Posterior vena cava (tissue), 2 donors: ENCODE results near the gene ZNF385D. TPM values are rescaled to one million over a fixed set of nuclear protein-coding genes. Genes with fewer than 3 reads are reported as not detected.

Experiments used
- DNase-seq: peaks from one replicate; pipeline ENCODE4 v3.0.0-alpha.2; 2020; ENCODE audit warnings: low spot score
- intact Hi-C, 2 donors: fragments of 100-400 bp; cut with DNase I; formaldehyde crosslinking; loops; one replicate each; pipeline versions ENCODE4 v1.14.1 to v1.14.2; 2022 to 2023
- total RNA-seq, 2 donors: library from RNA; stranded (reverse); fragmentation: NEBNext Ultra II Directional; extraction: Animal tissue kit (Norgen Biotek cat#: 25700); gene quantifications; one replicate each; pipeline ENCODE4 v1.2.1, GENCODE V29; 2021
- donor health status: DM: yes; HTN: yes; CAD: no.
- donor health status: DM: yes; HTN: yes; CAD: no.

Gene ZNF385D
- total RNA-seq, 2 donors from 2014 or later: 25.8 to 32.7 TPM

GRCh38 chr3:21638488-21638887 is 112.5 kb downstream of the ZNF385D start:
- no peak for DNase-seq
- intact Hi-C loops: no loop called here

DNA sequence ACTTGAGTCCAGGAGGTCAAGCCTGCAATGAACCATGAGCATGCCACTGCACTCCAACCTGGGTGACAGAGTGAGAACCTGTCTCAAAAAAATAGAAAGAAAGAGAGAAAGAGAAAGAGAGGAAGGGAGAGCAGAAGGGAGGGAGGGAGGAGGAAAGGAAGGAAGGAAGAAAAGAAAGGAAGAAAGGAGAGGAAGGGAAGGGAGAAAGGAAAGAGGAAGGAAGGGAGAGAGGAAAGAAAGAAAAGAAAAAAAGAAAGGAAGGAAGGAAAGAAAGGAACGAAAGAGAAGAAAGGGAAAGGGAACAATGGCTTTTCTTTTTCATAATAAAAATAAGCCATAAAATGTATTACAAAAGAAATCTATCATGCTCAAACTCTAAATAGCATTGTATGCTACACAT is 116.9 kb downstream of the ZNF385D start:
- DNase-seq: no peak
- intact Hi-C loops: no loop called here

GRCh38 chr3:21624524-21624923 is 126.5 kb downstream of the ZNF385D start:
- DNase-seq: no peak
- intact Hi-C loops: no loop called here

GRCh38 chr3:21621181-21621651 is 129.8 kb downstream of the ZNF385D start:
- DNase-seq: no peak
- intact Hi-C loops: no loop called here

DNA sequence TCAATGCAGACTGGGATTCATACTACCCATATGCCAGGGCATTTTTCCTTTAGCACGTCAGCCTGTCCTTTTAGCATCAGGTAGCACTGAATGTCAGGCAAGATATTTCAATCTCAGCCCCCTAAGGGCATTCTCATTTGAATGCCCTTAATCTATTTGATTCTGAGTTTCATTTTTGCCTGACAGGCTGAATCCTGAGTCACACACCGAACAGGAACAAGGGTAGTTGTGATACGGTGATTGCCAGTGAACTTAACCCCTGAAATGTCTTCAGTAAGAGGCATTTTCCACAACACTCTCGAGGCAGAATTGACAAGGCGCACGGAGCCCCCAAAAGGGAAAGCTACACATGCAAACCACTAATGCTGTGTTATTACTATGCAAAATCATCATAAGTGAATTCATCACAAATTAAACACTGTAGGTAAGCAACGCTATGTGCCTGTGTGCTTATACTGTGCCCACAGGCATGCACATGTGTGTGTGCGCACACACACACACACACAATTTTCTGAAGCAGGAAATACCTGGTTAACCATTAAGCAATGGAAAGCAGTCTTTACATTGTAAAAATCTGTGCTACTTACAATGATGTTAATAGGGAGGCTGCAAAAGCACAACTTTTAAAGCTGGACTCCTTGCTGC is 130.4 kb downstream of the ZNF385D start:
- intact Hi-C loops: no loop called here
- no peak for DNase-seq

DNA sequence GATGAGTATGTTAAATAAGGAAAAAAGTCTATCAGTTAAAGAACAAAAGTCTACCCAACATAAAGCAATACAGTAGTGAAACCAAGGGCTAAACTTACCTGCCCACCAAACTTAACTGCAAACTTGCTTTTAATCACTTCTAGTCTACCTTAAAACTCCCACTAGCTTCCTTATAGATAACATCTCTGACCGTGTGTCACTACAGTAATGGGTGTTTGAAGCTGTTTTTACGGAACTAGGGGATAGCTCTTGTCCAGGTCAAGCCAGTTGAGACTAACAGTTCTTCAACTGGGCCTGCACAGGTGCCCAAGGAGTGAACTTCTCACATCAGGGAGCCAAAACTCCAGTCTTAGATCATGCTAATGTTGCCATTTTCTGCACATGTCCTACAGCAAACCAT is 132.3 kb downstream of the ZNF385D start:
- intact Hi-C loops: no loop called here
- no peak for DNase-seq

DNA sequence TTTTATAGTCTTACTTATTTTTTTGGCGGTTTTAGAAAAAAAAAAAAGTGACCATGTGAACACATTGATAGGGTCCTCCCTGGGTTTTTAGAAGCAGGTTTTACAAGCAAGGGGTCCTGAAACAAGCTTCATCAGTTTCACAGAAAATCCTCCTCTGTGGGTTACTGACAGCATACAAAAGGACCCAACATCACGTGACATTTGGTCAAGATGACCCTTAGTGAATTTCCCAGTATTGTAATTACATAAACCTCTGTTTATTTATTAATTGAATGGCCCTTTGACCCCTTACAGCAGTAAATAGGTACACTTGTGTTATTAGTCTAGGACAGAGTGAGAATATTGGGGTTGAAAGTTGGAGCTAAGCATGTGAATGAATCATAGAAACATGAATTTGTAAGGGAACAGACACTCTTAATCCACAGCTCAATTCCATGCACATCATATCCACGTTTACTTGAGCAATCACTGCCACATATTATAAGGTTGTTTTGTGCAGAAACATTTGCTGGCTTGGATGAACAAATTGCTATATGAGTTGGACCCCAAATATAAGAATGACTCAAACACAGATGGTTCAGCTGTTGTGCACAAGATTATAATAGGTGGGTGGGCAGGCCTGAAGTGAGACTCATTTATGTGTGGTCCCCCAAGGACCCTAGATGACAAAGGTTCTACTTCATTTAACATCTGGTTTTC is 137.5 kb downstream of the ZNF385D start:
- DNase-seq: no peak
- intact Hi-C loops: no loop called here

- intact Hi-C loops: no loop called here
- DNase-seq: no peak
These were observed 149.8 kb downstream of the ZNF385D start for GRCh38 chr3:21601178-21601577.

DNA sequence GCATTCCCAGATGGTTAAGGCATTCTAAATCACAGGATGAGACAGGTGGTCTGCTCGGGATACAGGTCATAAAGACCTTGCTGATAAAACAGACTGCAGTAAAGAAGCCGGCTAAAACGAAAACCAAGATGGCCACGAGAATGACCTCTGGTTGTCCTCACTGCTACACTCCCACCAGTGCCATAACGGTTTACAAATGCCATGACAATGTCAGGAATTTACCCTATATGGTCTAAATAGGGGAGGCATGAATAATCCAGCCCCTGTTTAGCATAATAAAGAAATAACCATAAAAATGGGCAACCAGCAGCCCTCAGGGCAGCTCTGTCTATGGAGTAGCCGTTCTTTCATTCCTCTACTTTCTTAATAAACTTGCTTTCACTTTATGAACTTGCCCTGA is 151.1 kb downstream of the ZNF385D start:
- intact Hi-C loops: no loop called here
- no peak for DNase-seq

DNA sequence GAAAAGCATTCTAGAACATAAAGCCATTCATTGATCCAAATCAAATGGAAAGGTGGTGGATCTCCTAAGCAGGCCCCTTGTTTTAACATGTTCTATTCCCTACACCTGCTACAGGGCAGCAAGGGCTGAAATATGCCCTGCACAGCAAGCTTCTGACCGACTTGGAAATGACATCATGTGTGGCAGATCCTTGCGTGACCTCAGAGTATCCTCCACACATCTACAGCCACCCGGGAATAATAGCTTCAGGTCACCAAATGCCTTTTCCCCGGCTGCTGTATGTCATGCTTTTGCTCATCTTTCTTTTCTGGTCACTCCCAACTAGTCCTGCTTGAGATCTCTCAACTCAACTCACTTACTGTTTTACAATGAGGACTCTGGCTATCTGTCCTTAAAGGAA is 158.2 kb downstream of the ZNF385D start:
- DNase-seq: no peak
- intact Hi-C loops: no loop called here

DNA sequence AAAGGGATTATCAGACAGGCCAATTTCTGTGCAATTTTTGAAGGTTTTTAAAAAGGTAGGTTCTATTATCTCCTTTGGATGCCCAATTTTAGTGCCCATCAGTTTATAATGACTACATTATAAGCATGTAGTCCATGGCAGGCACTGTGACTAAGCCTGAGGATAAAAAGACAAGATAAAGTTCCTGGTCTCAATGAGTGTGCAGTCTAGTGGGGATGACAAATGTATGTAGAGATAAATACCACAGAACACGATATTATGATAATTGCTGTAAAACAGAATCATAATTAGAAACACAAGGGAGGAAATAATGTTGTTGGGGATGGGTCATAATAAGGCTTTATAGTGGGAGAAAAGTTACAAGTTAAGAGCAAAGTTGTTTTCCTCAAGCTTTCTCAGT is 163.1 kb downstream of the ZNF385D start:
- intact Hi-C loops: no loop called here

DNA sequence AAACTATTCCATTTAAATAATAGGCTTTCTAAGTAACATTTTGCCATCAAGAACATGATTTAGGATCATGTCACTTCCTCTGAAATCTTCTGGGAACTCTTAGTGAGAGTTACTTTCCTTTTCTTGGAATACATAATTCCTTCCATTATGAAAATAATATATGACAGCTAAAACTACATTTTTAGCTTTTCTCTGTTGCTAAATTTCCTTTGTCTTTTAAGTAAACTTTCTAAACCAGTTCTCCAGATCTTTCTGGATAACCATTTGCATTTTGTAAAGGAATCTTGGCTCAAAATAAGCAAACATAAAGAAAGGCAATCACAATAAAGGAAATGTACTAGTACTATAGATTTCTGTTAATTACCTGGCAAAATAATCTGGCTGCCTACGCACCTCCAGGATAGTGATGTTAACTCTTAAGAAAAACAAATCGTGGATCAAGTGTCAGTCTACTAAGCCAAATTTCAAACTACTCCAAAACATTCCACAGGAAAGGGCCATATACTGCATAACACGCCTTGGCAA is 165.7 kb downstream of the ZNF385D start:
- intact Hi-C loops: no loop called here
- DNase-seq: no peak

More for the DNA sequence above, 163.1 kb downstream of the ZNF385D start:
- no peak for DNase-seq

GRCh38 chr3:21573291-21573690 is 177.7 kb downstream of the ZNF385D start:
- intact Hi-C loops: no loop called here
- no peak for DNase-seq

- DNase-seq: no peak
- intact Hi-C loops: no loop called here
These were observed 186.5 kb downstream of the ZNF385D start for GRCh38 chr3:21564531-21564930.

GRCh38 chr3:21562243-21562642 is 188.8 kb downstream of the ZNF385D start:
- DNase-seq: no peak
- intact Hi-C loops: no loop called here

- intact Hi-C loops: no loop called here
- DNase-seq: no peak
These were observed 189.5 kb downstream of the ZNF385D start for GRCh38 chr3:21561472-21561871.

- DNase-seq: no peak
- intact Hi-C loops: no loop called here
These were observed 200.0 kb downstream of the ZNF385D start for GRCh38 chr3:21551019-21551418.

GRCh38 chr3:21544076-21544462 is 206.9 kb downstream of the ZNF385D start:
- DNase-seq: no peak
- intact Hi-C loops: loop anchor here in 1 of 2 donors (1.0 kb wide), 1 partner anchor 8 kb away; no protein-coding TSS in a partner anchor

DNA sequence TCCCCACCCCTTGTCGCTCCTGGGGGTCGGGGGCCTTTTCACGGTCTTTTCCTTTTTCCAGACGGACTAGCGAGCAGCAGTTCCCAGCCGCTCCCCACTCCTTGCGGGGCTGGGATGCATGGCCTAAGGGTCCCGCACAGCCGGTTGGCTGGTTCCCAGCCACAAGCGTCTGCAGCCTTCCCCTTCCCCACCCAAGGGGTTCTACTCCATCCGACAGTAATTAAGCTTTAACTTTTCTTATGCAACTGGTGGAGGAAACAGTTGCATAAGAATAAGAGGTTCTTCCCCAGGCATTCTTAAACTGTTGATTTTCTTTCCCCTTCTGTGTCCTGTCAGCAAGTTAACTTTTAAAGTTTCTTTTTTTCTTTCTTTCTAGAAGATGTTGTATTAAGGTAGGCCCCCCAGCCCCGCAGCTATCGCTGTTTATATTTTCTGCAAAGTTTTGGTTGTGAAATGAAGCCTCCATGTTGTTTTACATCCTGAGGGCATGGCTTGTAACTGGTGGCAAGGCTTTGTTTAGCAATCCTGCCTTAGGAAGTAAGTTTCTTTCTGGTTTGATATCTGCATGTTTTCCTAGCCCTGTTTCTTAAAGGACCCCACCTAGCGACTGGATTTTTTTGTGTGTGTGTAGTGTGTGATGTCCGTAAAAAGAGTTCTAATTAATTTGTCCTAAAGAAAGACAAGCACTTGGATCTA is 207.5 kb downstream of the ZNF385D start:
- intact Hi-C loops: loop anchor here in 1 of 2 donors (1.0 kb wide), 1 partner anchor 9 kb away; no protein-coding TSS in a partner anchor
- no peak for DNase-seq
